CD4-positive, alpha-beta memory T cell (primary cell): ENCODE data around the gene CCSER1. TPM values are rescaled to one million over a fixed set of nuclear protein-coding genes. Genes with fewer than 3 reads are reported as not detected.
"Not testable (repeated sequence)": the region's sequence is repeated elsewhere in the genome, so short reads cannot be mapped to it uniquely, and the experiment has no call there.

ENCODE experiments used
- CTCF ChIA-PET: fragments of 350-600 bp; sonication (Branson Sonifier 250); formaldehyde crosslinking; loops from one replicate; lab custom pipeline; 2021; ENCODE audit warnings: inconsistent platforms; ENCODE audit not compliant: partially characterized antibody; lab: Charles Lee
- POLR2A ChIA-PET: fragments of 350-600 bp; sonication (Branson Sonifier 250); formaldehyde crosslinking; loops from one replicate; lab custom pipeline; 2021; ENCODE audit not compliant: partially characterized antibody; lab: Charles Lee
- DNase-seq, 5 donors: peaks; one replicate each; pipeline versions ENCODE4 v3.0.0 to v3.0.0-alpha.2; 2020 to 2022; ENCODE audit warnings: mixed read lengths in 1 of 5
- H3K27ac ChIP-seq: one replicate; pipeline ENCODE4 v1.7.0; 2013; ENCODE audit warnings: low read depth, low read length
- H3K27me3 ChIP-seq: 2 replicates; pipeline ENCODE4 v1.7.0; 2013; ENCODE audit warnings: mild to moderate bottlenecking, low read length, moderate library complexity; ENCODE audit not compliant: insufficient read depth
- H3K36me3 ChIP-seq: 2 replicates; pipeline ENCODE4 v1.7.0; 2013; ENCODE audit warnings: mild to moderate bottlenecking, low read length, moderate library complexity; ENCODE audit not compliant: insufficient read depth
- H3K4me1 ChIP-seq: 2 replicates; pipeline ENCODE4 v1.7.0; 2013; ENCODE audit warnings: mild to moderate bottlenecking, low read length, moderate library complexity; ENCODE audit not compliant: insufficient read depth
- H3K4me3 ChIP-seq, 2 donors: one replicate each; pipeline ENCODE4 v1.7.0; 2013; ENCODE audit warnings: low read length in 2 of 2, mild to moderate bottlenecking in 1 of 2
- H3K9me3 ChIP-seq, 2 donors: one replicate each; pipeline ENCODE4 v1.7.0; 2013; ENCODE audit warnings: low read length in 2 of 2, control low read depth in 1 of 2; ENCODE audit not compliant: control insufficient read depth in 1 of 2
- H3K27ac Mint-ChIP-seq, 7 donors: one replicate each; pipeline ENCODE4 v1.8.0; 2020 to 2021; ENCODE audit warnings: mixed read lengths in 7 of 7, mild to moderate bottlenecking in 6 of 7, inconsistent platforms in 3 of 7, moderate library complexity in 3 of 7
- H3K27me3 Mint-ChIP-seq, 2 donors: one replicate each; pipeline ENCODE4 v1.8.0; 2020 to 2021; ENCODE audit warnings: mixed read lengths in 2 of 2
- H3K36me3 Mint-ChIP-seq, 2 donors: one replicate each; pipeline ENCODE4 v1.8.0; 2020 to 2021; ENCODE audit warnings: mixed read lengths in 2 of 2, inconsistent platforms in 1 of 2, mild to moderate bottlenecking in 1 of 2
- H3K4me1 Mint-ChIP-seq, 4 donors: one replicate each; pipeline ENCODE4 v1.8.0; 2020 to 2021; ENCODE audit warnings: mixed read lengths in 4 of 4, mild to moderate bottlenecking in 1 of 4
- H3K4me3 Mint-ChIP-seq, 8 donors: one replicate each; pipeline ENCODE4 v1.8.0; 2020 to 2021; ENCODE audit warnings: mixed read lengths in 8 of 8, mild to moderate bottlenecking in 7 of 8, moderate library complexity in 6 of 8, inconsistent platforms in 3 of 8
- H3K9me3 Mint-ChIP-seq, 8 donors: one replicate each; pipeline ENCODE4 v1.8.0; 2020 to 2021; ENCODE audit warnings: mixed read lengths in 8 of 8, mild to moderate bottlenecking in 5 of 8, inconsistent platforms in 3 of 8, moderate library complexity in 1 of 8
- intact Hi-C: fragments of 100-400 bp; cut with micrococcal nuclease; formaldehyde crosslinking; loops from one replicate; pipeline ENCODE4 v1.15.1; 2023
- polyA plus RNA-seq, 2 donors: library from polyadenylated mRNA; unstranded; fragments of 300-500 nt; fragmentation: Illumina TruSeq; gene quantifications; one replicate each; pipeline ENCODE4 v1.2.3, GENCODE V29; 2021
- total RNA-seq, 2 experiments: library from RNA; stranded (reverse); gene quantifications; one replicate each; pipeline ENCODE4 v1.2.3, GENCODE V29; 2021

Gene CCSER1
- total and polyA plus RNA-seq, 4 experiments from 2014 or later, result 0.47 to 2.0 (median 1.7) TPM; not detected in 1

GRCh38 chr4:91171217-91171616 lies 1044.0 kb downstream of the CCSER1 start:
- intact Hi-C loops, result no loop called here
- peaks cover 2 to 9% (median 5%) of the 10 kb centered on the region in 8 donors for H3K9me3 Mint-ChIP-seq
- H3K27me3 Mint-ChIP-seq, result no peaks in the 10 kb centered on the region

GRCh38 chr4:91185061-91185460 lies 1057.9 kb downstream of the CCSER1 start:
- H3K4me1 ChIP-seq, H3K27me3 Mint-ChIP-seq, H3K27ac ChIP-seq, H3K36me3 ChIP-seq, H3K9me3 ChIP-seq, H3K4me3 Mint-ChIP-seq, CTCF ChIA-PET, H3K27me3 ChIP-seq, H3K4me1 Mint-ChIP-seq, H3K4me3 ChIP-seq, intact Hi-C loops, POLR2A ChIA-PET, H3K36me3 Mint-ChIP-seq, DNase-seq, H3K27ac Mint-ChIP-seq: not testable (repeated sequence)
- peaks cover 0 to 24% (median 8%) of the 10 kb centered on the region in 8 donors for H3K9me3 Mint-ChIP-seq

More at GRCh38 chr4:91171217-91171616, 1044.0 kb downstream of the CCSER1 start:
- peaks cover 0 to 1% (median 0%) of the 10 kb centered on the region in 4 donors for H3K4me1 Mint-ChIP-seq
- no peaks in the 10 kb centered on the region for H3K27me3 ChIP-seq
- no peaks in the 10 kb centered on the region for H3K4me1 ChIP-seq
- H3K4me3 ChIP-seq, result no peak overlapping the region
- DNase-seq, result no peak
- no peak overlapping the region for H3K4me3 Mint-ChIP-seq
- H3K9me3 ChIP-seq, result no peaks in the 10 kb centered on the region
- CTCF ChIA-PET, result no interaction called here
- H3K36me3 Mint-ChIP-seq, result no peaks in the 10 kb centered on the region
- H3K27ac Mint-ChIP-seq, result no peak overlapping the region
- H3K27ac ChIP-seq, result no peak overlapping the region
- no peaks in the 10 kb centered on the region for H3K36me3 ChIP-seq
- POLR2A ChIA-PET, result no interaction called here

- H3K4me3 ChIP-seq, result no peak overlapping the region
- Mint-ChIP-seq H3K4me3 (peak overlapping the region in 3 of 8 donors; percentile 15 to 31 (median 18)), H3K9me3 (peaks cover 0 to 4% (median 0%) of the 10 kb centered on the region in 8 donors), H3K27ac (no peak overlapping the region), H3K27me3 (no peaks in the 10 kb centered on the region), H3K4me1 (peaks cover 0 to 2% (median 0%) of the 10 kb centered on the region in 4 donors), H3K36me3 (no peaks in the 10 kb centered on the region)
- no peaks in the 10 kb centered on the region for H3K27me3 ChIP-seq
- intact Hi-C loops, result no loop called here
- H3K9me3 ChIP-seq, result peaks cover 0 to 3% of the 10 kb centered on the region in 2 donors
- POLR2A ChIA-PET, result no interaction called here
- DNase-seq, result no peak
- no peaks in the 10 kb centered on the region for H3K36me3 ChIP-seq
- no peak overlapping the region for H3K27ac ChIP-seq
- CTCF ChIA-PET, result no interaction called here
- no peaks in the 10 kb centered on the region for H3K4me1 ChIP-seq
Measured at GRCh38 chr4:91198951-91199350, 1071.8 kb downstream of the CCSER1 start.

DNA sequence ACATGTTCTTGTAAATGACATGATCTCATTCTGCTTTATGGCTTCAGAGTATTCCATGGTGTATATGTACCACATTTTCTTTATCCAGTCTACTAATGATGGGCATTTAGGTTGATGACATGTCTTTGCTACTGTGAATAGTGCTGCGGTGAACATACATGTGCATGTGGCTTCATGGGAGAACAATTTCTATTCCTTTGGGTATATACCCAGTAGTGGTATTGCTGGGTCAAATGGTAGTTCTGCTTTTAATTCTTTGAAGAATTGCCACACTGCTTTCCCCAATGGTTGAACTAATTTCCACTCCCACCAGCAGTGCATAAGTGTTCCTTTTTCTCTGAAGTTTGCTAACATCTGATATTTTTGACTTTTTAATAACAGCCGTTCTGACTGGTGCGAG lies 1080.3 kb downstream of the CCSER1 start:
- H3K27ac Mint-ChIP-seq, result no peak overlapping the region
- intact Hi-C loops, result loop anchor here (5.0 kb wide), 1 partner anchor 515 kb away; no protein-coding TSS in a partner anchor
- H3K4me3 Mint-ChIP-seq, result no peak overlapping the region
- ChIA-PET CTCF (no interaction called here), POLR2A (no interaction called here)
- H3K27me3 Mint-ChIP-seq, result no peaks in the 10 kb centered on the region
- H3K9me3 Mint-ChIP-seq, result peaks cover 0 to 3% (median 0%) of the 10 kb centered on the region in 8 donors
- Histone ChIP-seq H3K4me3 (no peak overlapping the region), H3K27me3 (no peaks in the 10 kb centered on the region), H3K9me3 (peaks cover 0 to 3% of the 10 kb centered on the region in 2 donors), H3K27ac (no peak overlapping the region), H3K4me1 (no peaks in the 10 kb centered on the region), H3K36me3 (no peaks in the 10 kb centered on the region)
- no peaks in the 10 kb centered on the region for H3K36me3 Mint-ChIP-seq
- H3K4me1 Mint-ChIP-seq, result no peaks in the 10 kb centered on the region
- DNase-seq, result no peak

DNA sequence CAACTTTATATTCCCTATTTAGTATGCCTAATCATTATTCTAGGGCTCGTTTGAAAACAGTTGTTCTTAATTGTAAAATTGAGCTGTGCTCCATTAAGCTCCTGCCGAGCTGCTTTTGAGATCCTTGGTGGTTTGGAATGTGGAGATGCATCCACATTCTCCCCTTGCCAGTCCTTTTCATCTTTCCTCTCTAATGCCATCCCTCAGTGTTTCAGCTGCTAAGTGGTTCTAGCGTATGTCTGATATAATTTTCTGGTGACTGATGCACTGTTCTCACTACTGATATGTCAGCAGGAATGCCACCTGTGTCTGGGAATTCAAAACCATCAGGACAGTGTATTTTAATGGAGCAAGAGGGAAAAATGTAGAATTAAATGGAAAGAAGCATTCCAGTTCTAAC lies 1085.0 kb downstream of the CCSER1 start:
- Mint-ChIP-seq H3K4me3 (no peak overlapping the region), H3K9me3 (peaks cover 0 to 8% (median 2%) of the 10 kb centered on the region in 8 donors), H3K36me3 (no peaks in the 10 kb centered on the region), H3K27ac (no peak overlapping the region), H3K27me3 (no peaks in the 10 kb centered on the region), H3K4me1 (no peaks in the 10 kb centered on the region)
- no peak for DNase-seq
- H3K4me1 ChIP-seq, result no peaks in the 10 kb centered on the region
- intact Hi-C loops, result no loop called here
- ChIA-PET CTCF (no interaction called here), POLR2A (no interaction called here)
- H3K4me3 ChIP-seq, result no peak overlapping the region
- no peak overlapping the region for H3K27ac ChIP-seq
- H3K27me3 ChIP-seq, result no peaks in the 10 kb centered on the region
- H3K36me3 ChIP-seq, result no peaks in the 10 kb centered on the region
- H3K9me3 ChIP-seq, result no peaks in the 10 kb centered on the region

DNA sequence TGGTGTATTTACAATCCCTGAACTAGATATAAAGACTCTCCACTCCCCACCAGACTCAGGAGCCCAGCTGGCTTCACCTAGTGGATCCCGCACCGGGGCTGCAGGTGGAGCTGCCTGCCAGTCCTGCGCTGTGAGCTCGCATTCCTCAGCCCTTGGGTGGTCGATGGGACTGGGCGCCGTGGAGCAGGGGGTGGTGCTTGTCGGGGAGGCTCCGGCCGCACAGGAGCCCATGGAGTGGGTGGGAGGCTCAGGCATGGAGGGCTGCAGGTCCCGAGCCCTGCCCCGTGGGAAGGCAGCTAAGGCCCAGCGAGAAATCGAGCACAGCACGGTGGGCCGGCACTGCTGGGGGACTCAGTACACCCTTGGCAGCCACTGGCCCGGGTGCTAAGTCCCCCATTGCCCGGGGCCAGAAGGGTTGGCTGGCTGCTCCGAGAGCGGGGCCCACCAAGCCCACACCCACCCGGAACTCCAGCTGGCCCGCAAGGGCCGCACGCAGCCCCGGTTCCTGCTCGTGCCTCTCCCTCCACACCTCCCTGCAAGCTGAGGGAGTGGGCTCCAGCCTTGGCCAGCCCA lies 1090.7 kb downstream of the CCSER1 start:
- H3K27ac Mint-ChIP-seq, H3K27ac ChIP-seq, H3K27me3 Mint-ChIP-seq, intact Hi-C loops, H3K4me3 ChIP-seq, H3K4me1 Mint-ChIP-seq, CTCF ChIA-PET, DNase-seq, H3K4me1 ChIP-seq, POLR2A ChIA-PET, H3K4me3 Mint-ChIP-seq, H3K36me3 Mint-ChIP-seq, H3K9me3 ChIP-seq, H3K36me3 ChIP-seq, H3K27me3 ChIP-seq: not testable (repeated sequence)
- peaks cover 0 to 11% (median 4%) of the 10 kb centered on the region in 8 donors for H3K9me3 Mint-ChIP-seq

- CTCF ChIA-PET, result no interaction called here
- H3K4me3 ChIP-seq, result no peak overlapping the region
- Mint-ChIP-seq H3K36me3 (no peaks in the 10 kb centered on the region), H3K9me3 (peaks cover 0 to 10% (median 4%) of the 10 kb centered on the region in 8 donors), H3K4me1 (no peaks in the 10 kb centered on the region), H3K27me3 (no peaks in the 10 kb centered on the region), H3K27ac (no peak overlapping the region), H3K4me3 (no peak overlapping the region)
- H3K4me1 ChIP-seq, result no peaks in the 10 kb centered on the region
- H3K27me3 ChIP-seq, result no peaks in the 10 kb centered on the region
- no peak overlapping the region for H3K27ac ChIP-seq
- DNase-seq, result no peak
- no peaks in the 10 kb centered on the region for H3K36me3 ChIP-seq
- POLR2A ChIA-PET, result no interaction called here
- intact Hi-C loops, result no loop called here
- no peaks in the 10 kb centered on the region for H3K9me3 ChIP-seq
Measured at GRCh38 chr4:91220315-91220714, 1093.1 kb downstream of the CCSER1 start.
